NCI-H2107 treated with DMSO at 0.1 percent for 48 hours (cell line): ENCODE measurements around the gene COL16A1.

Source experiments
- DNase-seq: peaks from one replicate; lab custom pipeline; 2025; ENCODE audit not compliant: unreplicated experiment; lab: John Stamatoyannopoulos, UW

The COL16A1 gene

DNA sequence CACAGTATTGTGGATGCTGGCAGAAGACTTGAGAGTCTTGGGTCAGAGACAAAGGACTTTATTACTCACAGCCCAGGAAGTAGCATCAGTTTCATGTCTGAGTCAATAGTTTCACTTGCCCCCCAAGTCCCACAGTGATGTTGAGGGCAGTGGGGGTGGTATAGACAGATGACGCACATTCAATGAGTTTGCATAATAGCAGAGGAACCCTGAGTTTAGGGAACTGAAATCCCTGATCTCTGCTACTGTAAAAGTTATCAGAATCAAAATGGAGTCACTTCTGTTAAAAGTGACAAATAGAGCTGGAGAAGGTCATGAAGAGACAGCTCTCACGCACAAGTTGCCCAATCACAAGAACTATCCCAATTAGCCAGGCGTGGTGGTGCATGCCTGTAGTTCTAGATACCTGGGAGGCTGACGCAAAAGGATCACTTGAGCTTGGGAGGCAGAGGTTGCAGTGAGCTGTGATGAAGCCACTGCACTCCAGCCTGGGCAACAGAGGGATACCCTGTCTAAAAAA lies 97.8 kb downstream of the COL16A1 start:
- DNase-seq, result no peak
